Measurements from ENCODE around the gene RPP25L.
A peak's percentile ranks its signal among the peaks of the same experiment; 100 is the strongest.
"Not testable (repeated sequence)": the region's sequence is repeated elsewhere in the genome, so short reads cannot be mapped to it uniquely, and the experiment has no call there.

RPP25L gene

DNA sequence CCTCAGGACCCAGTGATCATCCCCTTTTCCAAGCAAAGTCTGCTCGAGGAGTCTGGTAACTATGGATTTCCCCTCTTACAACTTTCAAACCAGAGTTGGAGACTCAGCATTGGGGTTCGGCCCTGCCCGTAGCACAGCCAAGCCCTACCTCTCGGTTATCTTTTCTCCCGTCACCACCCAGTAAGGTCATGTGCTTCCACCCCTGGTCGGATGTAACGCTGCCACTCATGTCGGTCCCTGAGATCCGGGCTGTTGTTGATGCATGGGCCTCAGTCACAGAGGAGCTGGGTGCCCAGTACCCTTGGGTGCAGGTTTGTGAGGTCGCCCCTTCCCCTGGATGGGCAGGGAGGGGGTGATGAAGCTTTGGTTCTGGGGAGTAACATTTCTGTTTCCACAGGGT lies 35.8 kb upstream of the RPP25L start:
- peak overlapping the region; percentile 68 for H3K4me3 ChIP-seq (ENCODE audit: low read depth, low read length)
- TF ChIP-seq, protein P1, sequence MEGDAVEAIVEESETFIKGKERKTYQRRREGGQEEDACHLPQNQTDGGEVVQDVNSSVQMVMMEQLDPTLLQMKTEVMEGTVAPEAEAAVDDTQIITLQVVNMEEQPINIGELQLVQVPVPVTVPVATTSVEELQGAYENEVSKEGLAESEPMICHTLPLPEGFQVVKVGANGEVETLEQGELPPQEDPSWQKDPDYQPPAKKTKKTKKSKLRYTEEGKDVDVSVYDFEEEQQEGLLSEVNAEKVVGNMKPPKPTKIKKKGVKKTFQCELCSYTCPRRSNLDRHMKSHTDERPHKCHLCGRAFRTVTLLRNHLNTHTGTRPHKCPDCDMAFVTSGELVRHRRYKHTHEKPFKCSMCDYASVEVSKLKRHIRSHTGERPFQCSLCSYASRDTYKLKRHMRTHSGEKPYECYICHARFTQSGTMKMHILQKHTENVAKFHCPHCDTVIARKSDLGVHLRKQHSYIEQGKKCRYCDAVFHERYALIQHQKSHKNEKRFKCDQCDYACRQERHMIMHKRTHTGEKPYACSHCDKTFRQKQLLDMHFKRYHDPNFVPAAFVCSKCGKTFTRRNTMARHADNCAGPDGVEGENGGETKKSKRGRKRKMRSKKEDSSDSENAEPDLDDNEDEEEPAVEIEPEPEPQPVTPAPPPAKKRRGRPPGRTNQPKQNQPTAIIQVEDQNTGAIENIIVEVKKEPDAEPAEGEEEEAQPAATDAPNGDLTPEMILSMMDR (conservative IDR thresholded peaks at IDR 0.05; ENCODE audit: low read depth, low read length): no peak
- DNase-seq (ENCODE audit: low read depth): no peak

DNA sequence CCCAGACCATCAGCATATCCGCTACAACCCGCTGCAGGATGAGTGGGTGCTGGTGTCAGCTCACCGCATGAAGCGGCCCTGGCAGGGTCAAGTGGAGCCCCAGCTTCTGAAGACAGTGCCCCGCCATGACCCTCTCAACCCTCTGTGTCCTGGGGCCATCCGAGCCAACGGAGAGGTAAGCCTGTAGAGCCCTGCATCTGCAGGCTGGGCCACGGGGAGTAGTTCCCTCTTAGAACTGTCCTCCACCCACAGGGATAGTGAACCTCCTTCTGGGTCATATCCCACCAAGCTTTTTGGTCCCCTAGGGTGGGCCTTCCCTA lies 35.1 kb upstream of the RPP25L start:
- TF ChIP-seq, protein P1 (conservative IDR thresholded peaks at IDR 0.05; ENCODE audit: low read depth, low read length): no peak
- no peak for DNase-seq (ENCODE audit: low read depth)
- H3K4me3 ChIP-seq (ENCODE audit: low read depth, low read length): peak overlapping the region; percentile 68

DNA sequence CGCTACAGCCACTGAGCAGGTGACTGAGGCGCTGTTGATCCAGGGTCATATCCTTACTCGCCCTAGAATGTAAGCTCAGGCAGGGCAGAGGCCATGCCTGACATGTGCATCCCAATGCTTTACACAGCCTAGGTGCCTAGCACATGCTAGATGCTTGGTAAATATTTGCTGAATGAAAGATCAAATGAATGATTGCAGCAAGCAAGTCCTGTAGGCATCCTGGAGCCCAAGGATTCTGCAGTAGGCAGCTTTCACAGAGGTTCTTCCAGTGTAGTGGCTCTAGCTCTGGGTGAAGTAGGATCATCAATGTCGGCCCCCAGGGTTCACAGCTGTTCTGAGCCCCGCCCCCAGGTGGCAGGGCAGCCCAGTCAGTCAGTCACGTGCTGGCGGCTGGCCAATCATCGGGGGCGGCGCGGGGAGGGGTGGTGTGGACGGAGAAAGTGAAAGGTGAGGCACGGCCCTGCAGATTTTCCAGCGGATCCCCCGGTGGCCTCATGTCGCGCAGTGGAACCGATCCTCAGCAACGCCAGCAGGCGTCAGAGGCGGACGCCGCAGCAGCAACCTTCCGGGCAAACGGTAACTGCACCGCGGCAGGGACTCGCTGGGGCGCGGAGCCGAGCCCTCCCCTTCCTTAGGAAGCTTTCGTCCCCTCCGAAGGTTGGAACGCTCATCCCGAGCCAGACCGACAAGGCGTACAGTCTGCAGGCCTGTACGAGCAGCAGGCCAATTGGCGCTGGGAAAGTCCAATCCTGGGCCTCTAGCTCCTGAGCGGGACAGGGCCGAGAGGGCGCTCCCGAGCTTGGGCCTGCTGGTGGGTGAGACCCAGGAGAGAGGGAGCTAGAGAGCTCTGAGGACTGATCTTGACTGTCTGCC lies 34.5 kb upstream of the RPP25L start, which contains the start of gene GALT:
Gene GALT (plus strand): TSS at position 465 of the 873 bp plus-strand sequence. CDS start 30 bp downstream, at position 495.
- DNase-seq (ENCODE audit: low read depth): peak; percentile 83
- peak within 1 kb of the TSS; percentile 68 for H3K4me3 ChIP-seq (ENCODE audit: low read depth, low read length)
- TF ChIP-seq, protein P1 (conservative IDR thresholded peaks at IDR 0.05; ENCODE audit: low read depth, low read length): peak; percentile 65

DNA sequence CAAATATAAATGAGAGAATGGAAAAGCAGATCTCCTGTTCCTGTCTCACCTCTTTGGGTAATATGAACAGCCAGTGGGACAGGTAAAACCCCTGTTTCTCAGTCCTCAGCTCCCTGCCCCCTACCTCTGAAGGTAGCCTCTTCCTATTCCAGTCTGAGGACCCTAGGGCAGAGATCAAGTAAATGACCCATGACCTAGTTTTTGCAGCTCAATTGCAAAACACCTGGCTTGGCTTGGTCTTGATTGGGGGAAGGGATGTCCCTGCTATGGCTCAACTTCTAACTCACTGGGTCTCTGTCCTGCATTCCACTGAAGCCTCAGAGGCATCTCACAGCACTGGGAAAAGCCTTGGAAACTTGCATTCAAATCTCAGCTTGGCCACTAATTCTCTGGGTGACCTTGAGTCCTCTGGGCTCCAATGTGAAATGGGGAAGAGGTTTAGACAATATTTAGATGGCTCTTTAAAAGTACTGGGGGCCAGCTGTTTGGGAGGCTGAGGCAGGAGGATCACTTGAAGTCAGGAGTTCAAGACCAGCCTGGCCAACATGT lies 32.9 kb upstream of the RPP25L start:
- no peak overlapping the region for H3K4me3 ChIP-seq (ENCODE audit: low read depth, low read length)

DNA sequence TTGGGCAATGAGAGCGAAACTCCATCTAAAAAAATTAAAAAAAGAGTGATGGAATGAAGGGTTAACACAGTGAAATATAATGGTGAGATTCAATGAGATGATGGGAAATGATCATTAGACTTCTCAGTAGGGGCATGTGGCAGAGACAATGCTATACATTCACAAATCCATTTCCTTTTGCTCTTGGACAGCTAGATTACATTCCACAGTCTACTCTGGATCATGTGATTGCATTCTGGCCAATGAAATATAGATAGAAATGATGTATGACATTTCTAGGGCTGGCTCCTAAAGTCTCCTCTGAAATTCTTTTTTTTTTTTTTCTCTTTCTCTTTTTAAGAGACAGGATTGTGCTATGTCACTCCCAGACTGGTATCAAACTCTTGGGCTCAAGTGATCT lies 30.8 kb upstream of the RPP25L start:
- no peak overlapping the region for H3K4me3 ChIP-seq (ENCODE audit: low read depth, low read length)
- TF ChIP-seq, protein P1 (conservative IDR thresholded peaks at IDR 0.05; ENCODE audit: low read depth, low read length): no peak
- DNase-seq (ENCODE audit: low read depth): no peak

More for the DNA sequence above, 32.9 kb upstream of the RPP25L start:
- TF ChIP-seq, protein P1 (conservative IDR thresholded peaks at IDR 0.05; ENCODE audit: low read depth, low read length): no peak
- no peak for DNase-seq (ENCODE audit: low read depth)

DNA sequence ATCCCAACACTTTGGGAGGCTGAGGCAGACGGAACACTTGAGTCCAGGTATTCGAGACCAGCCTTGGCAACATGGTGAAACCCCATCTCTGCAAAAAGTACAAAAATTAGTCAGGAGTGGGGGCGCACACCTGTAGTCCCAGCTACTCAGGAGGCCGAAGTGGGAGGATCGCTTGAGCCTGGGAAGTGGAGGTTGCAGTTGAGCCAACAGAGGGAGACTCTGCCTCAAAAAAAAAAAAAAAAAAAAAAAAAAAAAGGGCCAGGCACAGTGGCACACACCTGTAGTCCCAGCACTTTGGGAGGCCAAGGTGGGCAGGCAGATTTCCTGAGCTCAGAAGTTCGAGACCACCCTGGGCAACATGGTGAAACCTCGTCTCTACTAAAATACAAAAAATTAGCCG lies 27.4 kb upstream of the RPP25L start:
- DNase-seq (ENCODE audit: low read depth); H3K4me3 ChIP-seq (ENCODE audit: low read depth, low read length): not testable (repeated sequence)

DNA sequence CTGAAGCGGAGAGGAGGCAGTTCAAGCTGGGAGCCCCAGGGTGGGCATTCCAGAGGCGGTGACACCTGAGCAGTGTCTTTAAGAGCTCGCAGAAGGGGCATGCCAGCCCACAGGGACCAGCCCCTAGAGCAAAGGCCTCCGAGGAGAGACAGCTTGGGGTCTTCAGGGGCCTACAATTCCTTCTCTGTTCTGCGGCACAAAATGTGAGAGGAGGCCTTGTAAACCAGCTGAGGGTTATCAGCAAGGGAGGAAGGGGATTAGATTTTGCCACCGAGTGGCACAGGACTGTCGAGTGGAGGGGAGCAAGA lies 26.2 kb upstream of the RPP25L start:
- no peak for DNase-seq (ENCODE audit: low read depth)
- TF ChIP-seq, protein P1 (conservative IDR thresholded peaks at IDR 0.05; ENCODE audit: low read depth, low read length): no peak
- peak overlapping the region; percentile 72 for H3K4me3 ChIP-seq (ENCODE audit: low read depth, low read length)

Data from choroid plexus epithelial cell (primary cell).